Dermis blood vessel endothelial cell (primary cell): ENCODE results near the gene NXPH4. TPM values are rescaled to one million over a fixed set of nuclear protein-coding genes. Genes with fewer than 3 reads are reported as not detected.

Source experiments
- DNase-seq: peaks from one replicate; pipeline ENCODE4 v3.0.0; 2010
- total RNA-seq: library from RNA; depleted of rRNA; stranded (reverse); fragments of >200 nt; gene quantifications from 2 replicates; pipeline ENCODE4 v1.2.3, GENCODE V29; 2014

NXPH4 gene
- total RNA-seq, 1 donor from 2014 or later: 0.51 TPM

- DNase-seq: no peak
These were observed 27.7 kb downstream of the NXPH4 start for GRCh38 chr12:57244312-57244696.

DNA sequence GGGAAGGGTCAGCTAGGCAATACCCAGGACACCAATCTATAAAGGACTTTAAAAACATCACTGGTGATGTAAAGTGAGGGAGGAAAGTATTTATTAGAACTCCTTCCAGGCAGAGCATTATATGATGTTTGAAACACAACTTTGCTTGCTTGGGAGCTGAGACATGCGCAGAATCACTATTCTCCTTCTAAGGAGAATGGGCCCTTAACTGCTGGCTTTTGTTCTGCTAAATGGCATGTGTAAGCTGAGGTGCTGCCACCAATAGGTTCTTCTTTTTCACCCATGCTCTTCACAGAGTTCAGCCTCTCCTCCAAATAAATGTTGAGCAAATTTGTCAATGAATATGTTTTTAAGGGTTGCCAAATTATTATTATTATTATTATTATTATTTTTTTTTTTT, 30.4 kb downstream of the NXPH4 start:
- no peak for DNase-seq

DNA sequence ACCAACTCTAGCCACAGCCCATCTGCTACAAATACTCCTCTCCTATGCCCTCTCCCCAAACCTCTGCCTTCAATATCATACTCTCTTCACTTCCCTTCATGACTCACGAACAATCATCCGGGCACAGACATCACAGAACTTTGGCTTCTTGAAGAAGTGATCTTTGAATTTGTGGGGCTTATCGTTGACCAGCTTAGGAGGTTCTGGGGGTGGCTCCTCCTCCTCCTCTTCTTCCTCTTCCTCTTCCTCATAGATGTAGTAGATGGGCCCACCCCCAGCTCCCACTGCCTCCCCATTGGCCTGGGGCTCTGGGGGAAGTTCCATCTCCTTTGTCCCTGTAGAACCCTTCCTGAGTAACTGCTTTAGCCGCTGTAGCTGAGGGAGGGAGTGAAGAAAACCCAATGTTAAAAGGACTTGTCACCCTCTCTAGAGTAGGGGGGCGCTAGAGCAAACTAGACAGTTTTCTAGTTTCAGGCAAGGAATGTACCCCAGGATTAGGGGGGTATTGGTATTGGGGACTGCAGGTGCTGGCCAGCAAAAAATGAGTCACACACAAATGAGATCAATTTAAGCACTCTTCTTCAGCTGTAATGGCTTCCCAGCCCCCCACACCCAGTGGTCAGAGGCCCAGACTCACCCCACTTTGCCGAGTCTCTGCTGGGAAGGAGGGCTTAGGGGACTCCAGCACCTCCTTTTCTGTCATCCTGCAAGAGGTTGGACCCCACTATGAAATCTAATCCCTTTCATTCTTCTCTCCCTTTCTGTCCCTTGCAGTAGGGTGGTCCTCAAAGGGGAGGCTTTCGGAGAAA, 32.5 kb downstream of the NXPH4 start:
- no peak for DNase-seq

- DNase-seq: no peak
These were observed 33.9 kb downstream of the NXPH4 start for GRCh38 chr12:57250541-57250940.

DNA sequence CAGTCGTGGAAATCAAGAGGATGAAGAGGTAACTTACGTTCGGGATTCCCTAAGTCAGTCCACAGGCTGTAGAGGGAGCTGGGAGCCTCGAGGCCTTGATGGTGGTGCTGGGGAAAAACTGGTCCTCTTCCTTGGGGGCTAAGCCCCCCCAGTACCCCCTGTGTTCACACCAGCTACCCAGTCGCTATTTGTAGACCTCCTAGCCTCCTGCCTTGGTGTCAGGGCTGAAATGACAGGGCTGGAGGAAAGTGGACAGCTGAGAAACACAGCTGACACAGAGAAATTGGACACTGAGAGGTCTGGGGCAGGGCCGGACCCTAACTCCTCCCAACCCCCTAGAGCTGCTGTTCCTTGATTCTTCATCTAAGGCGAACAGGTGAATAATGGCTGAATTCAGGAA, 34.4 kb downstream of the NXPH4 start, which contains the start of gene STAC3:
Gene STAC3, minus strand, starts transcription at position 232 of the 400 bp plus-strand sequence. CDS start 1,551 bp downstream, outside the sequence.
- no peak for DNase-seq

DNA sequence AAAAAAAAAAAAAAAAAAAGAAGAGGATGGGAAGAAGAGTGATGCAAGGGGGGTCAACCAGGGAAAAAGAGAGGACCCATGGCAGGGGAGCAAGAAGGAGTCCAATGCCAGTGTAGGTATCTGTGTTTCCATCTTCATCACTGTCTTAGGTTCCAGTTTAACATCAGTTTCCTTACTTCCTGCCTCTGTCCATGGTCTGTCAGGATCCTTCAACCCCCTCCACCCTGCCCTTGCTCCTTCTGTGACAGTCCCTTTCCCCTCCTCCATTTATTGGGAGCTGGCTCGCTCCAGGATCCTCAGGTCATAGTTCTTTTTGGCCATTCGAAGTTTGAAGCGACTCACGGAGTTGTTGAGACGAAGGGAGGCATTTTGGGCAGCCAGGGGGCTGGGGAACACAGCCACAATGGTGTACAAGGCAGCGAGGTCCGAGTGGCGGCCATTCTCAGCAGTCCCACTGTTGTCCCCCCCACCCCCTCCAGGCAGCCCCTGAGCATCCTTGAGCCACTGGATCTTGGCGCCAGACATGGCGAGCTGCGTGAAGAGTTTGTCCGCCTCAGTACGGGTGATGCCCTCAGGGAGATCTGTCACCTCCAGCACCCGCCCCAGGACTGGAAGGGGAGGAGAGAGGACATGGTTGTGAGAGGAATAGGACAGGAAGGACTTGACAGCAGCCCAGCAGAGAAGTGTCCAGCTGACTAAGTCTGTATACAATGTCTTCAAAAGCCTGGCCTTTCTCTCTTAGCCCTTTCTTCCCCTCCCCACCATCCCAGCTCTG, 38.1 kb downstream of the NXPH4 start:
- no peak for DNase-seq

GRCh38 chr12:57255916-57256315, 39.3 kb downstream of the NXPH4 start:
- no peak for DNase-seq

- no peak for DNase-seq
These were observed 42.7 kb downstream of the NXPH4 start for GRCh38 chr12:57258977-57259970.

- no peak for DNase-seq
These were observed 43.8 kb downstream of the NXPH4 start for GRCh38 chr12:57260366-57260765.

GRCh38 chr12:57261428-57261865, 44.9 kb downstream of the NXPH4 start:
- no peak for DNase-seq

GRCh38 chr12:57262126-57262822, 45.7 kb downstream of the NXPH4 start:
- DNase-seq: no peak

DNA sequence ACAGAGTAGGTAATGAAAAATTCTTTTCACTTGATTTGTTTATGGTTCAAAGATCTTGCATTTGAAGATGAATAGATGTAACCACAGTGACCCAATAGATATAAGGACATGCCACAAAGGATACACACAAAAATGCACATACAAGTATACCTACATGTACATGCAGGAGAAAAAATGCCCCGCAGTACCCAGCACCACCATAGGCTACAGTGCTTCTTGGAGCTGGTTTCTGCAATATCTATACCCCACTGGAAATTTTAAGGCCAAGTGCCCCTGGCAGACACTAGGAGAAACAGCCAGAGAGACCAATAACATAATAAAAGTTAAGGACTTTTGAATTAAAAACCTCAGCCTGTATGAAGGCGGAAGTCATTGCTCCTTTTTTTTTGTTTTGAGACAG, 46.5 kb downstream of the NXPH4 start:
- no peak for DNase-seq

GRCh38 chr12:57266681-57267080, 50.1 kb downstream of the NXPH4 start:
- no peak for DNase-seq

- no peak for DNase-seq
These were observed 51.7 kb downstream of the NXPH4 start for GRCh38 chr12:57268264-57268663.

- DNase-seq: peak; percentile 24
These were observed 54.4 kb downstream of the NXPH4 start for GRCh38 chr12:57270966-57271470.

DNA sequence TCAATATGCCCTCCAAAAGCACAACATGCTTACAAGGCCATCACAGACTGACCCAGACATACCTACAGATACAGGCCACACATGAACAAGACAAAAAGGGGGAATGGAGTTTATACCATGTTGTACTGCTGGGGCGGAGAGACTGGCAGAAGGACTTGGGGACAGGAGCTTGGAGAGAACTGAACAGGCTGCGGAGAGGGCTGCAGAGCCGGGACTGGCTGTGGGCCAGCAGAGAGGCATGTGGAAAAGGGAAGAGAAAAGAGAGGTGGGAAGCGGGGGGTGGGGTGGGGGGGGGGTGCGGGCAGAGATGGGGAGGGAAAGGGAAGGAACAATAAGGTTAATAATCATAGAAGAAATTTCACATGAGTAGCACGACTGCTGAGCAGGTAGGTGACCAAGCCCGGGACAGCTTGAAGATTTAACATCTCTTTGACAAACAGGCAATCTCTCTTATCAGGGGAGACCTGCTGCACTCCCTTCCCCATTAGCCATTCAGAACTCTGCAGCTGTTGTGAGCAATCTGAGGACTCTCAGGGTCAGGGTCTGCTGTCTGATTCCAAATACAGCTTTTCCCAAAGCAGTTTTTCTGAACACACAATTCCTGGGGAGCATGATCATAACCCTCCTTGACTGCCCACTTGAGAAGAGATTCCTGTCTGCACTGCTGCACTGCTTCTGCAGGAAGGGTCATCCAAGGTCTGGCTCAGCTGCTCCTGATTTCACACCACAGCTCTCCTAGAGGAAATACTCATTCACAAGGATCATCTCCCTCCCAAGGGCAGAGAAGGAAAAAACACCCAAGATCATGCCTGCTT, 56.0 kb downstream of the NXPH4 start:
- DNase-seq: peak; percentile 62

DNA sequence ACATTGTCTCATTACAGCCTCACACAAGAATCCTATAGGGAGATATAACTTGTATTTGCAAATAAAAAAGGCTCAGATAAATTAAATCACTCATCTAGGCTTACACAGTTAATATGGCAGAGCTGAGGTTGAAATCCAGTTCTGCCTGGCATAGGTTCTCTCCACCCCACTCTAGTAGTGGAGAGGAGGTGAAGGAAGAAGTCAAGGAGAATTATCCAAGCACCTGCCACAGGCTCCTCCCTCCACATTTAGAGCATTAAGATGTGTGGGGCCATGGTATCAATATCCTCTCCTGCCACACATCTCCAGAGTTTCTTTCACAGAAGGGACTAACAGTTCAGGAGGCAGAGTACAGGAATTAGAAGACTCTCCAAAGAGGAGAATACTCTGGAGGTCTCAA, 56.9 kb downstream of the NXPH4 start:
- DNase-seq: no peak
